ENCODE results near the gene RGS18. TPM values are rescaled to one million over a fixed set of nuclear protein-coding genes. Genes with fewer than 3 reads are reported as not detected.
A peak's percentile ranks its signal among the peaks of the same experiment; 100 is the strongest.

Gene RGS18
- polyA plus RNA-seq, 3 donors, result 43.7 to 57.0 (median 49.0) TPM

DNA sequence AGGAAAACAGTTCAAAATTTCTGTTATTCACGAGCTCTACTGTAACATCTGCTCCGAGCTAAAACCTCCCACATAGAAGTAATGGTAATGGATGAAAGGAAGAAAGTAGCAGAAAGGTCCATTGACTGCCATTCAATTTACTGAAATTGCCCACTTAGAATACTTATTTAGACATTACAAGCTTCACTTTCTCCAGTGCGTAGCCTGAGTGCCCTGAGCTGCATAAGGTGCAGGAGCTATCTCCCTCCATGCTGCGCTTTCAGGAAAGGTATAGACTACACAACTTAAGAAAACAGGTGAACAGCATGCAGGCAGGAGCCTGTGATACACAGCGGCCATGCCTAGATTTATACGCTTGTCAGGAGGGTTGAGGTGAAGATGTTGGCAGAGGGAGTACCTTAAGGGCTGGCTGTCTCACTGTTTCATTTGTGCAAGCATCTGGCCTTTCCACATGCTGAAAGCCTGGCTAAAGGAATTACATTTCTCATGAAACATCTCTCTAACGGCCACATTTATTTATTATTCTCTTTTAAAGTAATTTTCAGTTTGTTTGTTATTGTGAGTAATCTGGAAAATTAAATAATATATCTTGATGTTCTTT lies 74.7 kb downstream of the RGS18 start:
- Histone ChIP-seq H4K20me1 (ENCODE audit: insufficient read depth, low read length) (no peaks in the 10 kb centered on the region), H3K4me1 (ENCODE audit: control insufficient read depth in 1 of 2, insufficient read depth in 2 of 2, low read length in 2 of 2) (no peaks in the 10 kb centered on the region), H3K27ac (ENCODE audit: low read depth in 1 of 2, low read length in 2 of 2) (no peak overlapping the region), H3K36me3 (replicated peaks in 1 of 2; ENCODE audit: control insufficient read depth in 1 of 2, insufficient read depth in 2 of 2, low read length in 2 of 2) (no peaks in the 10 kb centered on the region), H3K9ac (ENCODE audit: insufficient read depth, low read length, poor library complexity, severe bottlenecking) (no peak overlapping the region), H3K4me2 (replicated peaks; ENCODE audit: extremely low read depth, low read length, poor library complexity, severe bottlenecking) (no peak overlapping the region), H3K27me3 (ENCODE audit: control insufficient read depth in 2 of 2, insufficient read depth in 2 of 2, low read length in 2 of 2) (no peaks in the 10 kb centered on the region), H3K79me2 (ENCODE audit: insufficient read depth, low read length) (no peaks in the 10 kb centered on the region), H3K4me3 (replicated peaks in 1 of 3; ENCODE audit: low read depth in 2 of 3, low read length in 3 of 3) (no peak overlapping the region), H3K9me3 (replicated peaks in 1 of 2; ENCODE audit: control insufficient read depth in 1 of 2, insufficient read depth in 1 of 2, low read length in 2 of 2) (no peaks in the 10 kb centered on the region), H2AFZ (ENCODE audit: insufficient read depth, low read depth, low read length, poor library complexity, severe bottlenecking) (no peak overlapping the region)
- WGBS (ENCODE audit: insufficient coverage), result 100% methylated on average over 1 of the region's 7 CpGs
- Mint-ChIP-seq H3K4me3 (no peak overlapping the region), H3K27ac (no peak overlapping the region), H3K27me3 (ENCODE audit: low read depth in 3 of 3) (no peaks in the 10 kb centered on the region), H3K36me3 (no peaks in the 10 kb centered on the region), H3K4me1 (no peaks in the 10 kb centered on the region), H3K9me3 (peaks cover 0 to 9% (median 0%) of the 10 kb centered on the region in 7 donors)
- intact Hi-C loops (cut with micrococcal nuclease), result no loop called here
- TF ChIP-seq, protein P1, sequence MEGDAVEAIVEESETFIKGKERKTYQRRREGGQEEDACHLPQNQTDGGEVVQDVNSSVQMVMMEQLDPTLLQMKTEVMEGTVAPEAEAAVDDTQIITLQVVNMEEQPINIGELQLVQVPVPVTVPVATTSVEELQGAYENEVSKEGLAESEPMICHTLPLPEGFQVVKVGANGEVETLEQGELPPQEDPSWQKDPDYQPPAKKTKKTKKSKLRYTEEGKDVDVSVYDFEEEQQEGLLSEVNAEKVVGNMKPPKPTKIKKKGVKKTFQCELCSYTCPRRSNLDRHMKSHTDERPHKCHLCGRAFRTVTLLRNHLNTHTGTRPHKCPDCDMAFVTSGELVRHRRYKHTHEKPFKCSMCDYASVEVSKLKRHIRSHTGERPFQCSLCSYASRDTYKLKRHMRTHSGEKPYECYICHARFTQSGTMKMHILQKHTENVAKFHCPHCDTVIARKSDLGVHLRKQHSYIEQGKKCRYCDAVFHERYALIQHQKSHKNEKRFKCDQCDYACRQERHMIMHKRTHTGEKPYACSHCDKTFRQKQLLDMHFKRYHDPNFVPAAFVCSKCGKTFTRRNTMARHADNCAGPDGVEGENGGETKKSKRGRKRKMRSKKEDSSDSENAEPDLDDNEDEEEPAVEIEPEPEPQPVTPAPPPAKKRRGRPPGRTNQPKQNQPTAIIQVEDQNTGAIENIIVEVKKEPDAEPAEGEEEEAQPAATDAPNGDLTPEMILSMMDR (IDR thresholded peaks at IDR 0.05), result no peak
- no peak for DNase-seq

DNA sequence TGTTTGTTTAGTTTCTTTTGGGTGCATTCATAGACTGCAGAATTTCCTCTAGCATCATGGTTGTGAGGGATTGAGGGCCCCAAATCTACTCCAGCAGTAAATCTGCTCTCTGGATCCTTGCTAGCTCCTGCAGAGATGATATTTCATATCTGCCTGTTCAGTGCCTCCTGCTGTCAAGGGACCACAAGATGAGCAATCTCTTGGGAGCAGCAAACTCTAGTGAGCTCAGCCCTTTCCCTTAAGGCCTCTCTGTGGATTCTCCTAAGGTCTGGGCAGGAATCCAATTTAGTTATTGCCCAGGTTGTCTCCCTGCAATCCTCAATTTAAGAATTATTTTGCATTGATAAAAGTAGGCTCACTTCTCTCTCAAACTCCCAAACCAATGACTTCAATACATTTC lies 76.9 kb downstream of the RGS18 start:
- Histone ChIP-seq H3K4me1 (ENCODE audit: control insufficient read depth in 1 of 2, insufficient read depth in 2 of 2, low read length in 2 of 2) (no peaks in the 10 kb centered on the region), H3K9ac (ENCODE audit: insufficient read depth, low read length, poor library complexity, severe bottlenecking) (no peak overlapping the region), H4K20me1 (ENCODE audit: insufficient read depth, low read length) (no peaks in the 10 kb centered on the region), H3K36me3 (replicated peaks in 1 of 2; ENCODE audit: control insufficient read depth in 1 of 2, insufficient read depth in 2 of 2, low read length in 2 of 2) (no peaks in the 10 kb centered on the region), H3K27me3 (ENCODE audit: control insufficient read depth in 2 of 2, insufficient read depth in 2 of 2, low read length in 2 of 2) (no peaks in the 10 kb centered on the region), H3K4me2 (replicated peaks; ENCODE audit: extremely low read depth, low read length, poor library complexity, severe bottlenecking) (no peak overlapping the region), H3K27ac (ENCODE audit: low read depth in 1 of 2, low read length in 2 of 2) (no peak overlapping the region), H3K4me3 (replicated peaks in 1 of 3; ENCODE audit: low read depth in 2 of 3, low read length in 3 of 3) (no peak overlapping the region), H3K79me2 (ENCODE audit: insufficient read depth, low read length) (no peaks in the 10 kb centered on the region), H2AFZ (ENCODE audit: insufficient read depth, low read depth, low read length, poor library complexity, severe bottlenecking) (peak overlapping the region; percentile 11), H3K9me3 (replicated peaks in 1 of 2; ENCODE audit: control insufficient read depth in 1 of 2, insufficient read depth in 1 of 2, low read length in 2 of 2) (no peaks in the 10 kb centered on the region)
- peaks cover 0 to 5% (median 0%) of the 10 kb centered on the region in 7 donors for H3K9me3 Mint-ChIP-seq
- no peak overlapping the region for H3K4me3 Mint-ChIP-seq
- intact Hi-C loops (cut with micrococcal nuclease), result no loop called here
- H3K27me3 Mint-ChIP-seq (ENCODE audit: low read depth in 3 of 3), result no peaks in the 10 kb centered on the region
- H3K27ac Mint-ChIP-seq, result no peak overlapping the region
- H3K4me1 Mint-ChIP-seq, result no peaks in the 10 kb centered on the region
- no peak for DNase-seq
- no peaks in the 10 kb centered on the region for H3K36me3 Mint-ChIP-seq
- TF ChIP-seq, protein P1 (IDR thresholded peaks at IDR 0.05), result no peak

Other genes starting within 250 kb of the RGS18 start
- gene RGS21, start 158.5 kb downstream of the RGS18 start, polyA plus RNA-seq, result not detected